ENCODE data around the gene SEC24D.
"Not testable (repeated sequence)": the region's sequence is repeated elsewhere in the genome, so short reads cannot be mapped to it uniquely, and the experiment has no call there.

SEC24D gene

DNA sequence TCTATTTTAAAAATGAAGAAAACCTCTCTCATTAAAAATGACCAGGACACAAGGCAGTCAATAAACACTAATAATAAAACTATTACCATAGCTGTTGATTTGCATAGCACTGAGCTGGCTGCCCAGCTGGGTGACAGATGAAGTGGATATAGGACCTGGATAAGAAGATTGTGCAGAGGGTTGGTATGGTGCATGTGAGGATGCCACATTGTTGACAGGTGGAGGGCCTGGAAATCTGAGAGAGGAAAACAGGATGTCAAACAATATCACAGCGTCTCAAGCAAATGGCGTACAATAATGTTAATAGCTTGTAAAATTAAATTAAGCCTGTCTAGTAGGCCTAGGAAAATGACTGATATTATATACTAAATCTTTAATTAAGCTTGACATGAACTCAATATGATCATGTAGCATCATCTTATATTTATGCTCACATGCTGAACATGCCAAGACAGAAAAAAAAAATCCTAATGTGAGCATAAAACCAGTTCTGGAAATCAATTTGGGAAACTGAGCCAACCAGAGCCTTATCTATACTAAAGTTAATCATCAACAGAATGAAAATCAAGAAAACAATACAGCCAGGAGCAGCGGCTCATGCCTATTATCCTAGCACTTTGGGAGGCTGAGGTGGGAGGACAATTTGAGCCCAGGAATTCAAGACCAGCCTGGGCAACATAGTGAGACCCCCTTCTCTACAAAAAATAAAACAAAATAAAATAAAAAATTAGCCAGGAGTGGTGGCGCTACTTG is 18.6 kb downstream of the SEC24D start:
- in situ Hi-C loops (cut with HindIII; ENCODE audit: low pct_ligation_motif_present, low pct_unique_long_range_greater_than_20kb, low sequenced_read_pairs) = no loop called here

GRCh38 chr4:118816538-118817177 is 19.3 kb downstream of the SEC24D start:
- in situ Hi-C loops (cut with HindIII; ENCODE audit: low pct_ligation_motif_present, low pct_unique_long_range_greater_than_20kb, low sequenced_read_pairs) = no loop called here
- DNase-seq = no peak

More for the DNA sequence above, 18.6 kb downstream of the SEC24D start:
- DNase-seq = no peak

DNA sequence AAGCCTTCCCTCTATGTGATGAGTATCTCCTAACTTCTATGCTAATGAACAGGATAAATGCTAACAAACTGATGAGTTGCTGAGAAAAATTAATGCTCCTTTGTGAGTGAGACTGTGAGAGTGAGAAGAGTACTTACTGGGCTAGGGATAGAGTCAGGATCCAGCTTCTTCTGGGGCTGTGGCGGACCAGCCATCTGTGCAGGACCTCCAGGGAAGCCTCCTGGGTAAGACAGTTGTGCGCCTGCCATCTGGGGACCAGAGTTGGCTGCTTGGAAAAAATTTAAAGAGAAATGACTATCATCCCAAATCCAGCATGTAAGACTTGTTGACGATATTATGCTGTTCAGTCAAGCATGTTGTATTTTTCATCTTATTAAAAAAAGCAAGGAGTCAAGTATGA is 21.0 kb downstream of the SEC24D start:
- in situ Hi-C loops (cut with HindIII; ENCODE audit: low pct_ligation_motif_present, low pct_unique_long_range_greater_than_20kb, low sequenced_read_pairs) = no loop called here
- no peak for DNase-seq

- in situ Hi-C loops (cut with HindIII; ENCODE audit: low pct_ligation_motif_present, low pct_unique_long_range_greater_than_20kb, low sequenced_read_pairs) = no loop called here
Observed at GRCh38 chr4:118814058-118814457, 21.9 kb downstream of the SEC24D start.

GRCh38 chr4:118813561-118813960 is 22.4 kb downstream of the SEC24D start:
- in situ Hi-C loops (cut with HindIII; ENCODE audit: low pct_ligation_motif_present, low pct_unique_long_range_greater_than_20kb, low sequenced_read_pairs) = no loop called here
- DNase-seq = no peak

More at GRCh38 chr4:118814058-118814457, 21.9 kb downstream of the SEC24D start:
- DNase-seq = no peak

GRCh38 chr4:118811832-118812231 is 24.1 kb downstream of the SEC24D start:
- in situ Hi-C loops (cut with HindIII; ENCODE audit: low pct_ligation_motif_present, low pct_unique_long_range_greater_than_20kb, low sequenced_read_pairs) = no loop called here
- no peak for DNase-seq

DNA sequence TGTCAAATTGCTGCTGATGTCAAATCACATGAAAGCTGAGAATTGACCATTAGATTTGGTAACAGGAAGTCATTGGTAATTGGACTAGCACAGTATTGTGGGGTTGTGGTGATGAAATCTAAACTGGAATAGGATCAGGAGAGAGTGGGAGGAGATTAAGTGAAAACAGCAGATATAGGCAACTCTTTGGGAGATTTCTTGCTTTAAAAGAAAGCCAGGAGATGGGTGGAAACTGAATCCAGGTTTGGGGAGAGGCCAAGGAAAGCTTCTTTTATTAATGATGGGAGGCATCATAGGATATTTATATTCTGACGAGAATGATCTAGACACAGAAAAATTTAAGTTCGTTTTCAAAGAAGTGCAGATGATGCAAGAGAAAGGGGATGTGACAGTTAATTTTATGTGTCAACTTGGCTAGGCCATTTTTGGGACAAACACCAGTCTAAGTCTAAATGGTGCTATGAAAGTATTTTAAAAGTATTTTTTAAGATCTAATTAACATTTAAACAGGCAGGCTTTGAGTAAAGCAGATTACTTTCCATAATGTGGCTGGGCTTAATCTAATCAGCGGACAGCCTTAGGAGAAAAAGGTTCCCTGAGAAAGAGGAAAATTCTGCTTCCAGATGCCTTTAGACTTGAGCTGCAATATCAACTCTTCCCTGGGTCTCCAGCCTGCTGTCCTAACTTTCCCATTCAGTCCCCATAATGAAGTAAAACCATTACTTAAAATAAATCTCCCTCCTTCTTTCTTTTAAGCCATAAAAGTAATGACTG is 24.7 kb downstream of the SEC24D start:
- DNase-seq = no peak
- in situ Hi-C loops (cut with HindIII; ENCODE audit: low pct_ligation_motif_present, low pct_unique_long_range_greater_than_20kb, low sequenced_read_pairs) = no loop called here

- no peak for DNase-seq
- in situ Hi-C loops (cut with HindIII; ENCODE audit: low pct_ligation_motif_present, low pct_unique_long_range_greater_than_20kb, low sequenced_read_pairs) = no loop called here
Observed at GRCh38 chr4:118807659-118808058, 28.3 kb downstream of the SEC24D start.

- in situ Hi-C loops (cut with HindIII; ENCODE audit: low pct_ligation_motif_present, low pct_unique_long_range_greater_than_20kb, low sequenced_read_pairs) = no loop called here
- DNase-seq = no peak
Observed at GRCh38 chr4:118803253-118803652, 32.7 kb downstream of the SEC24D start.

- in situ Hi-C loops (cut with HindIII; ENCODE audit: low pct_ligation_motif_present, low pct_unique_long_range_greater_than_20kb, low sequenced_read_pairs) = no loop called here
- DNase-seq = no peak
Observed at GRCh38 chr4:118801895-118802575, 33.9 kb downstream of the SEC24D start.

DNA sequence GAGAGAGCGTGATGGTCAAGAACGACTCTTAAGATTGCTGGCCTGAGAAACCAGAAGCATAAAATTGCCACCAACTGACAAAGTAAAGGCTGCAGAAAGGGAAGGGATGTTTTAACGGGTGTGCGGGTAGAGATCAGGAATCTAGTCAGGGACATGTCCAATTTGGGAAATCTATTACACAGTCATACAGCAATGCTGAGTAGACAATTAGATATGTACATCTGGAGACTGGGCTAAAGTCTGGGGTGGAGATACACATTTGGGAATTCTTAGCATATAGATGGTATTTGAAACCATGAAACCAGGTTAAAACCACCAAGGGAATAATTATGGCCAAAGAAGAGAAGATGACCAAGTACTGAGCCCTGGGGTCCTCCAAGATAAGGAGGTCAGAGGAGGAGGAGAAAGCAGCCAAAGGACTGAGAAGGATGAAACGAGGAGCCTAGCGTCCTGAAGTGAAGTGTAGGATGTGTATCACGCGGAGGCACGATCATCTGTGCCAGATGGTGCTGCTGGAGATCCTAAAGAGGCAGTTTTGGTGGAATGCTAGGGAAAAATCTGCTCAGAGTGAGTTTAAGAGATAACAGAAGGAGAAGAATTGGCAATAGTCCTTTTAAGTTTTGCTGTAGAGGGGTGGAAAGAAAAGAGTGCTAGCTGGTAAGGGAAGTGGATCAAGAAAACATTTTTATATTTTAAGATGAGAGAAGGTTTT is 36.5 kb downstream of the SEC24D start:
- in situ Hi-C loops (cut with HindIII; ENCODE audit: low pct_ligation_motif_present, low pct_unique_long_range_greater_than_20kb, low sequenced_read_pairs) = no loop called here
- DNase-seq = no peak

- DNase-seq = no peak
- in situ Hi-C loops (cut with HindIII; ENCODE audit: low pct_ligation_motif_present, low pct_unique_long_range_greater_than_20kb, low sequenced_read_pairs) = no loop called here
Observed at GRCh38 chr4:118798658-118799057, 37.3 kb downstream of the SEC24D start.

DNA sequence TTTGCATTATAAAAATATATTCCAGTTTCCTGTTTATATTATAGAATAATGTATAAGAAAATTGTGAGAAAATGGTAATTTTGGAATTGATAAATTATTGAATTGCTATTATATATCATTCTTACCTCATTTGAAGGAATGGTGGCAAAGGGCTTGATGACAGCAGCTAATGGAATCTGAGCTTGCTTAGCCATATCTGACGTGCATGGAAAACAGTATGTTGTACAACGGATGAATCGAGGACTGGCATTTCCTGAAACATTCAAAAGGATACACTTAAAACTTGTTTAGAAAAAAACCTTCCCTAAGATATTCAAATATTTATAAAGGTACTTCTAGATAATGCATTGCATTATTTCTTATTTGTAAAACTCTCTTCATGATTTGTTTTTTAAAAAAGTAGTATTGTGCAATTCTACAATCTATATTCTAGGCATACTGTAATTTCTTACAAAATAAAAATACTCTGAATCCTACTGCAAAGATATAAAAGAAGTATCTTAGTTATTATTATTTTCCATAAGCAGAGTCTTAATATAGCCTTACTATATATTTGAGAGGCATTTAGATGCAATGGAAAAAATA is 38.3 kb downstream of the SEC24D start:
- in situ Hi-C loops (cut with HindIII; ENCODE audit: low pct_ligation_motif_present, low pct_unique_long_range_greater_than_20kb, low sequenced_read_pairs) = no loop called here
- no peak for DNase-seq

DNA sequence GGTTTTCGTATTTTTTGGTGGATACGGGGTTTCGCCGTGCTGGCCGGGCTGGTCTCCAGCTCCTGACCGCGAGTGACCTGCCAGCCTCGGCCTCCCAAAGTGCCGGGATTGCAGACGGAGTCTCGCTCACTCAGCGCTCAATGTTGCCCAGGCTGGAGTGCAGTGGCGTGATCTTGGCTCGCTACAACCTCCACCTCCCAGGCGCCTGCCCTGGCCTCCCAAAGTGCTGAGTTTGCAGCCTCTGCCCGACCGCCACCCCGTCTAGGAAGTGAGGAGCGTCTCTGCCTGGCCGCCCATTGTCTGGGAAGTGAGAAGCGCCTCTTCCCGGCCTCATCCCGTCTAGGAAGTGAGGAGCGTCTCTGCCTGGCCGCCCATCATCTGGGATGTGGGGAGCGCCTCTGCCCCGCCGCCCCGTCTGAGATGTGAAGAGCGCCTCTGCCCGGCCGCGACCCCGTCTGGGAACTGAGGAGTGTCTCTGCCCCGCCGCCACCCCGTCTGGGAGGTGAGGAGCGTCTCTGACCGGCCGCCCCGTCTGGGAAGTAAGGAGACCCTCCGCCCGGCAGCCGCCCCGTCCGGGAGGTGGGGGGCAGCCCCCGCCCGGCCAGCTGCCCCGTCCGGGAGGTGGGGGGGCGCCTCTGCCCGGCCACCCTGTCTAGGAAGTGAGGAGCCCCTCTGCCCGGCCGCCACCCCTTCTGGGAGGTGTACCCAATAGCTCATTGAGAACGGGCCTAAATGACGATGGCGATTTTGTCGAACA is 44.1 kb downstream of the SEC24D start:
- in situ Hi-C loops (cut with HindIII; ENCODE audit: low pct_ligation_motif_present, low pct_unique_long_range_greater_than_20kb, low sequenced_read_pairs); DNase-seq: not testable (repeated sequence)

- no peak for DNase-seq
- in situ Hi-C loops (cut with HindIII; ENCODE audit: low pct_ligation_motif_present, low pct_unique_long_range_greater_than_20kb, low sequenced_read_pairs) = no loop called here
Observed at GRCh38 chr4:118790544-118790943, 45.4 kb downstream of the SEC24D start.

GRCh38 chr4:118788911-118789310 is 47.0 kb downstream of the SEC24D start:
- DNase-seq = no peak
- in situ Hi-C loops (cut with HindIII; ENCODE audit: low pct_ligation_motif_present, low pct_unique_long_range_greater_than_20kb, low sequenced_read_pairs) = no loop called here

- no peak for DNase-seq
- in situ Hi-C loops (cut with HindIII; ENCODE audit: low pct_ligation_motif_present, low pct_unique_long_range_greater_than_20kb, low sequenced_read_pairs) = no loop called here
Observed at GRCh38 chr4:118787844-118788380, 48.0 kb downstream of the SEC24D start.
